ENCODE data around the gene PHF21B. TPM values are rescaled to one million over a fixed set of nuclear protein-coding genes. Genes with fewer than 3 reads are reported as not detected.

Gene PHF21B
- total and polyA plus RNA-seq, 2 experiments from 2014 or later: 20.6 to 149 TPM

- TF ChIP-seq ZNF462 (CRISPR knock-in tag; IDR thresholded peaks at IDR 0.05) (no peak), POLR2AphosphoS5 (IDR thresholded peaks at IDR 0.05; ENCODE audit: low read depth) (no peak), EZH2 (IDR thresholded peaks at IDR 0.05; ENCODE audit: low read depth, unreplicated experiment) (no peak), STAT1 (IDR thresholded peaks at IDR 0.05; ENCODE audit: unreplicated experiment) (no peak), REST (IDR thresholded peaks at IDR 0.05; ENCODE audit: unreplicated experiment) (no peak), EZH2phosphoT487 (IDR thresholded peaks at IDR 0.05; ENCODE audit: unreplicated experiment) (no peak), ZNF331 (CRISPR knock-in tag; IDR thresholded peaks at IDR 0.05; ENCODE audit: low read depth) (no peak), NANOG (IDR thresholded peaks at IDR 0.05; ENCODE audit: borderline replicate concordance) (no peak), JUNB (IDR thresholded peaks at IDR 0.05; ENCODE audit: unreplicated experiment) (no peak), CREB1 (CRISPR knock-in tag; IDR thresholded peaks at IDR 0.05; ENCODE audit: low read depth) (no peak)
Observed at GRCh38 chr22:44890416-44891292, 119.2 kb downstream of the PHF21B start (continued).
